HFFc6 (cell line): ENCODE data around the gene INCA1. TPM values are rescaled to one million over a fixed set of nuclear protein-coding genes. Genes with fewer than 3 reads are reported as not detected.

Experiments used
- DNase-seq: peaks from one replicate; pipeline ENCODE4 v3.0.0-alpha.2; 2018
- H3K27ac Mint-ChIP-seq: 2 replicates; pipeline ENCODE4 v1.8.0; 2020; ENCODE audit warnings: mild to moderate bottlenecking, mixed read lengths
- H3K27me3 Mint-ChIP-seq: 2 replicates; pipeline ENCODE4 v1.8.0; 2021; ENCODE audit warnings: mild to moderate bottlenecking, moderate library complexity, mixed read lengths; ENCODE audit not compliant: insufficient read depth
- H3K36me3 Mint-ChIP-seq: 2 replicates; pipeline ENCODE4 v1.8.0; 2021; ENCODE audit warnings: low read depth, mixed read lengths
- H3K4me1 Mint-ChIP-seq: 2 replicates; pipeline ENCODE4 v1.8.0; 2020; ENCODE audit warnings: low read depth, mixed read lengths
- H3K4me3 Mint-ChIP-seq: 2 replicates; pipeline ENCODE4 v1.8.0; 2020; ENCODE audit warnings: mild to moderate bottlenecking, moderate library complexity, mixed read lengths
- H3K9me3 Mint-ChIP-seq: 2 replicates; pipeline ENCODE4 v1.8.0; 2020; ENCODE audit warnings: mild to moderate bottlenecking, mixed read lengths
- CTCF ChIP-seq: fragments of 200-600 bp; sonication (generic); IDR thresholded peaks from 2 replicates; pipeline ENCODE4 v1.5.0; 2021; ENCODE audit warnings: antibody characterized with exemption, mild to moderate bottlenecking
- total RNA-seq, 6 experiments: library from RNA; stranded (reverse); fragmentation: NEBNext Ultra II Directional; extraction: Animal tissue kit (Norgen Biotek cat#: 25700); gene quantifications; 2 replicates in 1 of 6; 3 replicates in 5 of 6; pipeline ENCODE4 v1.2.3, GENCODE V29; 2021

Gene INCA1
- total RNA-seq, 6 experiments from 2014 or later = 0.66 to 1.5 (median 1.0) TPM

GRCh38 chr17:4972752-4973151 is 24.6 kb downstream of the INCA1 start:
- Mint-ChIP-seq H3K4me3 (no peak overlapping the region), H3K27ac (no peak overlapping the region), H3K9me3 (no peaks in the 10 kb centered on the region), H3K36me3 (peaks cover 19% of the 10 kb centered on the region), H3K4me1 (no peaks in the 10 kb centered on the region), H3K27me3 (peaks cover 3% of the 10 kb centered on the region; the same call in 1 of the 2 replicates)
- no peak for TF ChIP-seq CTCF
- DNase-seq = no peak

GRCh38 chr17:4972322-4972721 is 25.0 kb downstream of the INCA1 start:
- TF ChIP-seq CTCF = no peak
- no peak overlapping the region for H3K4me3 Mint-ChIP-seq
- DNase-seq = no peak
- H3K36me3 Mint-ChIP-seq = peaks cover 19% of the 10 kb centered on the region
- no peaks in the 10 kb centered on the region for H3K4me1 Mint-ChIP-seq
- H3K27me3 Mint-ChIP-seq = peaks cover 3% of the 10 kb centered on the region; the same call in 1 of the 2 replicates
- H3K27ac Mint-ChIP-seq = no peak overlapping the region
- H3K9me3 Mint-ChIP-seq = no peaks in the 10 kb centered on the region

GRCh38 chr17:4971826-4972225 is 25.5 kb downstream of the INCA1 start:
- no peak for TF ChIP-seq CTCF
- Mint-ChIP-seq H3K27ac (no peak overlapping the region), H3K36me3 (peaks cover 19% of the 10 kb centered on the region), H3K27me3 (peaks cover 3% of the 10 kb centered on the region; the same call in 1 of the 2 replicates), H3K4me1 (no peaks in the 10 kb centered on the region), H3K9me3 (no peaks in the 10 kb centered on the region), H3K4me3 (no peak overlapping the region)
- DNase-seq = no peak

GRCh38 chr17:4970273-4970672 is 27.0 kb downstream of the INCA1 start:
- Mint-ChIP-seq H3K27ac (no peak overlapping the region), H3K36me3 (peaks cover 31% of the 10 kb centered on the region), H3K9me3 (peaks cover 4% of the 10 kb centered on the region; the same call in 1 of the 2 replicates), H3K27me3 (peaks cover 10% of the 10 kb centered on the region), H3K4me1 (peaks cover 12% of the 10 kb centered on the region), H3K4me3 (no peak overlapping the region)
- no peak for DNase-seq
- TF ChIP-seq CTCF = no peak

- DNase-seq = peak; percentile 57
- peaks cover 34% of the 10 kb centered on the region for H3K36me3 Mint-ChIP-seq
- peaks cover 4% of the 10 kb centered on the region; the same call in 1 of the 2 replicates for H3K9me3 Mint-ChIP-seq
- no peak for TF ChIP-seq CTCF
- H3K27ac Mint-ChIP-seq = no peak overlapping the region
- H3K27me3 Mint-ChIP-seq = peaks cover 13% of the 10 kb centered on the region
- H3K4me1 Mint-ChIP-seq = peaks cover 15% of the 10 kb centered on the region
- no peak overlapping the region for H3K4me3 Mint-ChIP-seq
Observed at GRCh38 chr17:4969551-4970173, 27.7 kb downstream of the INCA1 start.
